Testis (tissue), 2 donors: ENCODE measurements around the gene BMP7.

Experiments used
- POLR2A ChIP-seq: fragments of 450-650 bp; IDR thresholded peaks from one replicate; pipeline ENCODE4 v1.6.1; 2017; ENCODE audit warnings: antibody characterized with exemption, mild to moderate bottlenecking, moderate library complexity
- TF ChIP-seq, protein P1 (sequence below), 3 experiments: fragments of 450-650 bp in 2 of 3; fragments of 200-600 bp in 1 of 3; sonication (generic) in 1 of 3; IDR thresholded peaks; one replicate each; pipeline ENCODE4 v1.5.1; 2016 to 2019; ENCODE audit warnings: antibody characterized with exemption in 3 of 3, mild to moderate bottlenecking in 2 of 3, moderate library complexity in 1 of 3

DNA sequence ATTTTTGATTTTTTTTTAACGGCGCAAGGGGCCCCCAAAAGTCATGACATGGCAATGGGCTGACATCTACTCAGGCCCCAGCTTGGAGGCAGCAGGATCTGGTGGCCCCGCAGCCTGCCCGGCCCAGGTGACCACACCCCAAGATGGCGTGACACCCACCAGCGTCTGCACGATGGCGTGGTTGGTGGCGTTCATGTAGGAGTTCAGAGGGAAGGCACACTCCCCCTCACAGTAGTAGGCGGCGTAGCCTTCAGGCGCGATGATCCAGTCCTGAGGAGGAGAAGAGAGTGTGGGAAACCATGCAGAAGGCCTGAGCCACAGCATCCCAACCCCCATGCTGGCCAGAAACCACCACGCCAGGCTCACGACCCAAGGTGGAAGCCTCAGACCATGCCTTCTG lies 93.4 kb downstream of the BMP7 start:
- TF ChIP-seq, protein P1, sequence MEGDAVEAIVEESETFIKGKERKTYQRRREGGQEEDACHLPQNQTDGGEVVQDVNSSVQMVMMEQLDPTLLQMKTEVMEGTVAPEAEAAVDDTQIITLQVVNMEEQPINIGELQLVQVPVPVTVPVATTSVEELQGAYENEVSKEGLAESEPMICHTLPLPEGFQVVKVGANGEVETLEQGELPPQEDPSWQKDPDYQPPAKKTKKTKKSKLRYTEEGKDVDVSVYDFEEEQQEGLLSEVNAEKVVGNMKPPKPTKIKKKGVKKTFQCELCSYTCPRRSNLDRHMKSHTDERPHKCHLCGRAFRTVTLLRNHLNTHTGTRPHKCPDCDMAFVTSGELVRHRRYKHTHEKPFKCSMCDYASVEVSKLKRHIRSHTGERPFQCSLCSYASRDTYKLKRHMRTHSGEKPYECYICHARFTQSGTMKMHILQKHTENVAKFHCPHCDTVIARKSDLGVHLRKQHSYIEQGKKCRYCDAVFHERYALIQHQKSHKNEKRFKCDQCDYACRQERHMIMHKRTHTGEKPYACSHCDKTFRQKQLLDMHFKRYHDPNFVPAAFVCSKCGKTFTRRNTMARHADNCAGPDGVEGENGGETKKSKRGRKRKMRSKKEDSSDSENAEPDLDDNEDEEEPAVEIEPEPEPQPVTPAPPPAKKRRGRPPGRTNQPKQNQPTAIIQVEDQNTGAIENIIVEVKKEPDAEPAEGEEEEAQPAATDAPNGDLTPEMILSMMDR (IDR thresholded peaks at IDR 0.05): no peak
- no peak for TF ChIP-seq POLR2A
